HG03439 (cell line): ENCODE measurements around the gene ACBD6.
"Not testable (repeated sequence)": the region's sequence is repeated elsewhere in the genome, so short reads cannot be mapped to it uniquely, and the experiment has no call there.

Experiments
- ATAC-seq: cut with Tn5 transposase; IDR thresholded peaks from one replicate; pipeline ENCODE4 v1.9.1; 2021; ENCODE audit warnings: mild to moderate bottlenecking, moderate library complexity; ENCODE audit not compliant: unreplicated experiment

Gene ACBD6

DNA sequence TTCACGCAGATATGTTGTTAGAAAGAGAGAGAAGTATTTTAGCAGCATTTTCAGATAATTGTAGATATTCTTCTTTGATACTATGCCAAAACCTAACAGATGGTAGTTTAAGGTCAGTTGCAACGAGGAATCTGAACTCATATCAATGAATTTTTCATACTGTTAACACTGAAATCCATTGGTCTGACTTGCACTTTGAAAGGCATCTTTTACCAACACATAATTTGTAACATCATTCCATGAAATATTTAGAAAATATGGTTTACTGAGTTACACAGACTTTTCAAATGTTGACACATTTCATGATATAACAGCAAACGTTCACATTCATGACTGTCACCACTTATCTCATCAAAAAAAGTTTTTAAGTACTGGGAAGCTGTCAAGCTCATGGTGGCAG is 4.6 kb downstream of the ACBD6 start:
- ATAC-seq, result no peak

DNA sequence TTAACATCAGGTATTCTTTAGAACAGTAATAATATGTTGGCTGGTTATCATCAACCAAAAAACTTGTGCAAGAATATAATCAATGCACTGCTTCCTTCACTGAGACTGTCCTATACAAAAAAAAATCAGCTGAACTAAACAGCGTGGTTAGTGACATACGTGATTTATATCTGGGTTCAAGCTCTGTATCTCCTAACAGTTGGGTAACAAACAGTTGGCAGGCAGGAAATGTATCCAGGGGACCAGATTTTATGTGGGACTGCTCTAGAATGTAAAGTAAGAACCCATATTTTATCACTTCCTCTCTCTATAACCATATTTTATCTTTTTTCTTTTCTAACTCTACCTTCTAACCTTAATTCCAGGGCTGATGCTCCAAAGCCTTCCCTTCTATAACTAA is 8.0 kb downstream of the ACBD6 start:
- no peak for ATAC-seq

DNA sequence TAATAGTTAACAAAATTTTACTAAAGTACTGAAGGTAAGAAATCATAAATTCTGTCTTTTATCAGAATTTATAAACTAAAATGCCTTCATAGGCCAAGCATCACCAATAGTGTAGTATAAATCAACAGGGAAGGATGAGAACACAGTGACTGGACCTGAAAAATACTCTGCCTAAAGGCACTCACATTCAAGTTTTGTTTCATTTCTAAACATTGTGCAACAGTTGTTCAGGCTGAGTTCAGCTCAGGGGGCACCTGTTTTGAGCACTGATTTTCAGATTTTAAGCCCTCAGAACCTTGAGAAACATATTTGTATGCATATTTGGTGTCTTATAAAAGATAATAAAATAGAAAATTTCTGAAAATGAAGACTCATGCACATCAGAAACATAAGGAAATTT is 12.4 kb downstream of the ACBD6 start:
- ATAC-seq, result no peak

DNA sequence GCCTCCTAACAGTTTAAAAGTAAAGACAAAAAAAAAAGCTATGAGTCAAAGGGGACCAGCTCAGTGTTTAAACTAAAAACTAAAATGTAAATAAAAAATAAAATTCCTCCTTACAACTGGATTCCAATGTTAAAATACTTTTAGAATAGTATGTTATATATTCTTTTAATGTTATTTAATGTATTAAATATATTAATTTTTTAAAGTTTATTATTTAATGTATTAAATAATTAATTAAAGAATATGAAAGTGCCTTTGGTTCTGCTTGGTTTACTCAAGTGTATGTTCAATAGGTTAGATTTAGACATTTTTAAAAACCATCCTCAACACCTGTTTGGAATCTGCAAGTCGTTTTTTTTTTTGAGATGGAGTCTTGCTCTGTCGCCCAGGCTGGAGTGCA is 13.1 kb downstream of the ACBD6 start:
- no peak for ATAC-seq

DNA sequence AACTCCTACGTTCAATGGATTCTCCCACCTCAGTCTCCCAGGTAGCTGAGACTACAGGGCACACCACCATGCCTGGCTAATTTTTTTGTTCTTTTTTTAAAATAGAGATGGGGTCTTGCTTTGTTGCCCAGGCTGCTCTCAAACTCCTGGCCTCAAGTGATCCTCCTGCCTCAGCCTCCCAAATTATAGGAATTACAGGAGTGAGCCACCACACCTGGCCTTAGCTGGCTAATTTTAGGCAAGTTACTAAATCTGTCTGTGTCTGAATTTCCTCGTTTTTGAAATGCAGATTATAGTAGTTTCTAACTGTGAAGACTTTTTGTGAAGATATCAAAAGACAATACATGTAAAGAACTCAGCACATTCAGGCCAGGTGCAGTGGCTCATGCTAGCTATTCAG is 13.7 kb downstream of the ACBD6 start:
- ATAC-seq, result no peak

DNA sequence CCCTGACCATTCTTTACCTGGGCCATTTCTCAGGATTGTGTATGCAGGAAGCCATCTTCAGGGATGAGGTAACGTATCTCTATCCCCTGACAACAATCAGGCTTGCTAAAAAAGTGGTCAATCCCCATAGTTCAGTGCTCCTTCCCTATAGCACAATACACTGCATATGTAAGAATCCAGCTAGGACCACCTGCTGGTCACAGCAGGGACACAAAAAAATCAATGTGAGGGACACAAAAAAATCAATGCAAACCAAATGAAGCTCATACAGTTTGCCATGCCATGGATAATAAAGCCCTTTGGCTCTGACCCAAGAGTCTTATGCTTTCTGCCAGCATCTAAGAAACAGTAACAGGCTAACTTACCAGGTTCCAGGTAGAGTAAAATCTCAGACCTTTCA is 16.3 kb downstream of the ACBD6 start:
- no peak for ATAC-seq

DNA sequence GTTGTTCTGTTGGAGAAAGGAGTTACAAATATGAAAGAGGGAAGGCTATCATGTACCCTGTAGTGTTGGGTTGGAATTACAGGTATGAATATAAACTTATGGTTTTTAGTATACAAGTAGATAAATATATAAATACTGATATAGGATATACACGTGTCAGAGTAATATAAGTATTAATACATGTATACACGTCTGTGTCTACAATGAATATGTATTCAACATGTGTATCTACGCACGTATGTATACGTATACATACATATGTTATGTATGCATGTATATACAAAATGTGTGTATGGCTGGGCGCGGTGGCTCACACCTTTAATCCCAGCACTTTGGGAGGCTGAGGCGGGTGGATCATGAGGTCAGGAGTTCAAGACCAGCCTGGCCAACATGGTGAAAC is 17.9 kb downstream of the ACBD6 start:
- no peak for ATAC-seq

DNA sequence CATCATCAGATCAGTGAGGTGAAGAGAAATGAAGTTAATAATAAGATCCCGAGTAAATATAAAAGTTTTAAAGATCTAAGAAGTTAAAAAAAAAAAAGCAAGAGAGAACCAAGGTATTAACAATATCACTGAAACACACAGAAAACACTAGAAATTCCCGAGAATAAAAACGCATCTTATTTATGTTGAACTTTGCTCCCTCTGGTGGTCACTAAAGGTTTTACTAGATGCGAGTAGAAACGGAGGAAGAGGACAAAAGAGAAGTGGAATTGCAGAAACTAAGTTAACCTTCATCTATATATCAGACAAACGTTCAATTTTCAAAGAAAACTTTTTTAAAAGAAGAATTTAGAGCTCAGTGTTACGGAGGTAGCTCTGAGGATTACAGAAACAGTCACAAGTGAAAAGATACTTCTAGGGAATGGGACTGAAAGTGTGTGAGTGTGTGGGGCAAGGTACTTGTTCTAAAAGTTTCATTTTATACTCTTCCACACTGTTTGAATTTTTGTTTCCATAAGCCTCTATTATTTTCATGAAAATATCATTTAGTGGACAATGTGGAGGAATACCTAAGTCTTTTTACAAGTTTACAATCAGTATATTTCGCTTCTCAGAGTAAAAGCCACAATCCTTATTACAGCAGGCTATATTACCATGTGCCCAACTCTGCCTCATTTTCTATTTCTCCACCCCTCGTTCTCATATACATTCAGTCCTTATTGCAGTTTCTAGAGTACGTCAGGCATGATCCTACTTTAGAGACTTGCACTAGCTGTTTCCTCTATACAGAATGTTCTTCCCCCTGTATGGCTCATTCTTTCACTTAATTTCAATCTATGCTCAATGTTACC is 19.7 kb downstream of the ACBD6 start:
- no peak for ATAC-seq

DNA sequence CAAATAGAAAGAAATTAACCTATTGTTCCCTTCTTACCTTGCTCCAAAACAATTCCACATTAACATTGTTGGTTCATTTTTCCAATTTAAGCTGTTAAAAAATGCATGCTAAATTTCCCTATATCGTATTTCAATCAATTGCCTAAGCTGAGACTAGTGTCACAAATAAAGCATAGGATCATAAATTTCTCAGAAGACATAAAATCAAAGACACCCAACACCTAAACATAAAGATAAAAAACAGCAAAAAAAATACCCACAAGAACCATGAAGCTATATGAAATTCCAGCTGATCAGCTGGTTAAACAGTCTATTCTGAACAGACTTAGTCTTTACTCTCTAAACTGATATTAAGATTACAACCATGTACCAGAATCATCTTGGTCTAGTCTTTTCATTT is 32.3 kb downstream of the ACBD6 start:
- no peak for ATAC-seq

DNA sequence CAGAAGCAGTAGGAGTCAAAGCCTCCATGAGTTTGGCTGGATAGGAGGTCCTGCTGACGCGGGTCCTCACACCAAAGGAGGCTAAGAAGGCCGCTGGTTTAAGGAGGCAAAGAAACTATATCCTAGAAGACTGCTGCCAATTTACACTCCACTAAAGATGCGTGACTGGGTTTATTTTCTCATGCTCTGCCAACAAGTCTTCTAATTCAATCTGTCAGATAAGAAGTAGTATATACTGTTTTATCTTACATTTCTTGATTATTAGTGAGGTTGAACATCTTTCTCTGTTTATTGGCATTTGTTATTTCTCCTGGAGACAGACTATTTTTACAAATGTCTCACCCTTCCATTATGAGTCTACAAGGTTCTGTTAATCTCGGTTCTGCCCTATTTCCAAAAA is 34.1 kb downstream of the ACBD6 start:
- no peak for ATAC-seq

DNA sequence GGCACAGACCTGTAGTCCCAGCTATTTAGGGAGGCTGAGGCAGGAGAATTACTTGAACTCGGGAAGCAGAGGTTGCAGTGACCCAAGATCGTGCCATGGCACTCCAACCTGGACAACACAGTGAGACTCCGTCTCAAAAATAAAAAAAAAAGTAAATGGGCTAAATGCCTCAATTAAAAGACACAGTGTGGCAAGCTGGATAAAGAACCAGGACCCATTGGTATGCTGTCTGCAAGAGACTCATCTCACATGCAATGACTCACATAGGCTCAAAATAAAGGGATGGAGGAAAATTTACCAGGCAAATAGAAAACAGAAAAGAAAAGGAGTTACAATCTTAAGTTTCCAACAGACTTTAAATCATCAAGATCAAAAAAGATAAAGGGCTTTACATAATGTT is 40.3 kb downstream of the ACBD6 start:
- ATAC-seq, result no peak

DNA sequence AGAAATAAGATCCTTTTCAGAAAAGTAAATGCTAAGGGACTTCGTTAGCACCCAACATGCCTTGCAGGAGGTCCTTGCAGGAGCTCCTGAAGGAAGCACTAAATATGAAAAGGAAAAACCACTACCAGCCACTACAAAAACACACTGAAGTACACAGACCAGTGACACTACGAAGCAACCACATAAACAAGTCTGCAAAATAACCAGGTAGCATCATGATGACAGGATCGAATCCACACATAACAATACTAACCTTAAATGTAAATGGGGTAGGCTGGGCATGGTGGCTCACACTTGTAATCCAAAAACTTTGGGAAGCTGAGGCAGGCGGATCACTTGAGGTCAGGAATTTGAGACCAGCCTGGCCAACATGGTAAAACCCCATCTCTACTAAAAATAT is 40.7 kb downstream of the ACBD6 start:
- not testable (repeated sequence) for ATAC-seq

DNA sequence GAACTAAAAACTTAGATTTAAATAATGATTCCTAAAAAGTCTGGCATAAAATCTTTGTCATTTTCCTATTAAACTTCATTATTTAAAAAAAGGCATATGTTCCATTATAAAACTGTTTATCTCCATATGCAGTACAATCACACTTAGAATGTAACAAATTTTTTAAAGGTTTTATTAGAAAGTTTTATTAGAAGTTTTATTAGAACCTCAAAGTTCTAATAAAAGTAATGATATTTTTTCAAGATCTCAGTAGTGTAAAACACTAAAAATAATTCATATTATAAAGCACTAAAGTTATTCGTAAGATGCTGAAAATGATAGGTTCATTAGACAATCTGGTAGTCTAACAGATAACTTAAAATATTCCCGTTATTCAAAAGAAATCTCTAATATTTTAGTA is 43.6 kb downstream of the ACBD6 start:
- ATAC-seq, result no peak

DNA sequence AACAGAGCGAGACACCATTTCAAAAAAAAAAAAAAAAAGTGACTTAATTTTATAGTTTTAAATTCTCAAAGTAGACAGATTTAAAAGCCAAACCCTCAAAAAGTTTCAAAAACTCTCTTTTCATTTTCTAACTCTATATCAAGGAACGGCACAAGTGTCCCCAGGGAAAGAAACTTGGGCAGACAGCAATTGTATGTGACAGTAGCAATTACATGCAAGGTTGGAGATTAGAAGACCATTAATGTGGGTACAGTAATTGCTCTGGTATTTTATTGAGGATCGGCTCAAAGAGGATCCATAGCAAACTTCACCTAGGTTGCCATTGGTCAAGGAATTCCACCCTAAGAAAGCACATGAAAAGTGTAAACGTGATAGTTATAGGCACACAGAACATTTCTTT is 46.2 kb downstream of the ACBD6 start:
- no peak for ATAC-seq

DNA sequence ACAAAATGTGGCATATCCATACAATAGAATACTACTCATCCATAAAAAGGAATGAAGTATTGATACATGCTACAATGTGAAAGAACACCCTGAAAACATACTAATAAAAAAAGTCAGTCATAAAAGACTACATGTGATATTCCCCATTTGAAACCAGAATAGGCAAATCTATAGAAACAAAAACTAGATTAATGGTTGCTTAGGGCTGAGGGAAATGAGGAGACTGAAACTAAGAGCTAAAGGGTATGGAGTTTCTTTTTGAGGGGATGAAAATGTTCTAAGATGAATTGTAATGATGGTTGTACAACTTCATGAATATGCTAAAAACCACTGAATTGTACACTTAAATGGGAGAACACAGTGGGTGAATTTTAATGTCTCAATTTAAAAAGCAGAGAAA is 50.9 kb downstream of the ACBD6 start:
- no peak for ATAC-seq

DNA sequence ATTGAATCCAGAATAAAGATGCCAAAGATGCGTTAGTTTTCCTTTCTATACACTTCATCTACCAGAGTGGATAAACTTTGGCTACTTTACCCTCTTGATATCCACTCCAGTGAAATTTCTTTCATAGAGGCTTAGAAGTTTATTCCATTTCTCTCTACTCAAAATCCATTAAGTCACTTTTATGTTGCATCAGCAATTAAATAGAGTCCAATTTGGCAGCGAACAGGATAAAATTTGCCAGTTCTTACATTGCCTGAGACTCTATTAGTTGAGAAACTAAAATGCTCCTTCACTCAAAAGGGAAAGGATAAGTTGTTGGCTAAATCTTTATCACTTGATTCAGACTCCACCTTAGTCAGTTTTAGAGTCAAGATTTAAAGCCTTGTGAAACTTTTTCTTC is 57.9 kb downstream of the ACBD6 start:
- ATAC-seq, result no peak

DNA sequence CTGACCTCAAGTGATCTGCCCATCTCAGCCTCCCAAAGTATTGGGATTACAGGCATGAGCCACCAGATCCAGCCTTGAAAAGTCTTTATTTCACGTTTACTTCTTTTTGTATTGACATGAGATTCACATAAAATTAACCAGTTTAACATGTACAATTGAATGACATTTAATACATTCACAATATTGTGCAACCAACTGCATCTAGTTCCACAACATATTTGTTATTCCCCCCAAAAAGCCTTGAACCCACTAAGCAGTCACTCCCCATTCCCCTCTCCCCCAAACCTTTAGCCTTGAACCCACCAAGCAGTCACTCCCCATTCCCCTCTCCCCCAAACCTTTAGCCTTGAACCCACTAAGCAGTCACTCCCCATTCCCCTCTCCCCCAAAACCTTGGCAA is 62.0 kb downstream of the ACBD6 start:
- ATAC-seq, result no peak

DNA sequence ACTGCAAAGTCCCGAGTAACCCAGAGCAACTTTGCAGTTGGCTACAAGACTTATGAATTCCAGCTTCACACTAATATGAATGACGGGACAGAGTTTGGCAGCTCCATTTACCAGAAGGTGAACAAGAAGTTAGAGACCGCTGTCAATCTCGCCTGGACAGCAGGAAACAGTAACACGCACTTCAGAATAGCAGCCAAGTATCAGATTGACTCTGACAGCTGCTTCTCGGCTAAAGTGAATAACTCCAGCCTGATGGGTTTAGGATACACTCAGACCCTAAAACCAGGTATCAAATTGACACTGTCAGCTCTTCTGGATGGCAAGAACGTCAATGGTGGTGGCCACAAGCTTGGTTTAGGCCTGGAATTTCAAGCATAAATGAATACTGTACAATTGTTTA is 66.8 kb downstream of the ACBD6 start:
- no peak for ATAC-seq

DNA sequence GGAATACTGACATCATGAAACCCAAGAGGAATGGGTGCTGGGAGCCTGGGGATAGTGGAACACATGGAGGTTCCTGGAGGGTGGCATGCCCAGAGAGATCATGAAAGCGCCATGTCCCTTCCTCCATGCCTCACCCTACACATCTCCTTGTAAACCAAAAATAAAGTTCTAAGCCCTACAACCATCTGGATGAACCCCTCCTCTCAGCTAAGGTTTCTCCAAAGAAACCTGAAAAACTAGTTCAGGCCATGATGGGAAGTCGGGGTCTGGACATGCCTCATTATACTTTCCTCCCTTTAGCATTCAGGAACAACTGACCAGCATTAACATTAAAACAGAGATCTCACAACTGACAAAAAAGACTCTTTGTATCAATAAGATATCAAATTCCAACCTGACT is 68.5 kb downstream of the ACBD6 start:
- ATAC-seq, result no peak

DNA sequence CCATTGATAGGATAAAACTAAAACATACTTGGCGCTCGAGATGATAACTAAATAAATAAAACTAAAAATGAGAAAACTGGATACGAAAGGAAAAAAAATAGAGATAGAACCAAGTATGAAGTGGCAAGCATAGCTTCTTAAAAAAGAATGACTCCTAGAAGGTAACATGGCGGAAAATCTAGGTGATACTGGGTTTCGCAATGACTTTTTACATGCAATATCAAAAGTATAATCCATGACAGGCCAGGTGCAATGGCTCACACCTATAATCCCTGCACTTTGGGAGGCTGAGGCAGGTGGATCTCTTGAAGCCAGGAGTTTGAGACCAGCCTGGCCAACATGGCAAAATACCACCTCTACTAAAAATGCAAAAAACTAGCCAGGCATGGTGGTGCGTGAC is 70.7 kb downstream of the ACBD6 start:
- ATAC-seq, result no peak

DNA sequence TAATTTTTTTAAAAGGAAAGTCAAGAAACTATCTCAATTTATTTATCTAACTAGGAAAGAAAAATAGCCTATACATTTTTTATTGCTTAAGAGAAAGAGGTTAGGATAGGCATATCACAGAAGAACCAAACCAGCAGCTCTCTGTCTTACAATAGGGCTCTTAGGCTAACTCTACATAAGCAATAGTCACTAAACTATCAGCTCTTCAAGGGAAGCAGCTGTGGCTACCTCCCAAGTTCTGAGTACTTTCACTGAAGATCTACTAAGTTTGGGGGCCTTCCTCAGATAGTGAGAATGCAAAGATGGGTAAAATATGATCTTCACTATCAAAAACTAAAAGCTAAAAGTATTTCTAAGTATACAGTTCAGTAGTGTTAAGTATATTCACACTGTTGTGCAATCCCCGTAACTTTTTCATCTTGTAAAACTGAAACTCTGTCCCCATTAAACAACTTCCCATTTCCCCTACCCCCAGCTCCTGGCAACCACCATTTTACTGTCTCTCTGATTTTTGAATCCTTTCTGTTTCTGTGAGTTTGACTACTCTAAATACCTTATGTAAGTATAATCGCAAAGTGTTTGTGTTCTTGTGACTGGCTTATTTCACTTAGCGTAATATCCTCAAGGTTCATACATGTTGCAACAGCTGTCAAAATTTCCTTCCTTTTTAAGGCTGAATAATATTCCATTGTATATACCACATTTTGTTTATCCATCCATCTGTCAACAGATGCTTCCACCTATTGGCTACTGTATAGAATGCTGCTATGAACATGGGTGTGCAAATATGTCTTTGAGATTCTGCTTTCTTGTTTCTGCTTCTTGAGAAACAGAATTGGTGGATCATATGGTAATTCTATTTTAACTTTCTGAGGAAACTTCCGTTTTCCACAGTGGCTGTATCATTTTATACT is 73.3 kb downstream of the ACBD6 start:
- no peak for ATAC-seq

DNA sequence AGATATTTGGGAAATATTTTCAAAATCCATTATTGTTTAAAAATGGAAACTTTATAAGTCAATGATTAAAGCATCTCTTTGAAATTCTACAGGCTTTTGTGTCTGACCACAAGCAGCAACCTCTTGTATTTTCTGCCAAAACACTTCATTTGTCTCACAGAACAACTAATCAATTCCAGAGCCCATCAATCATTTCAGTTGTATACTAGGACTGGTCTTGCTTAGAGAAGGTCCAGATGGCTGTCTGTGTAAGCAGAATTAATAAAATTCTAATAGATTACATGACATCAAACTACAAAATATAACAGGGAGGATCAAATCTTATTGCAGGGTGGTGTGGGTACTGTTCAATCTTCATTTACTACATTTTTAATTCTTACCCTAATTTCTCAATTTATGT is 76.4 kb downstream of the ACBD6 start:
- no peak for ATAC-seq
